CD4-positive, CD25-positive, alpha-beta regulatory T cell (primary cell): Measurements from ENCODE around the gene GALK1. TPM values are rescaled to one million over a fixed set of nuclear protein-coding genes. Genes with fewer than 3 reads are reported as not detected.

ENCODE experiments used
- ATAC-seq, 2 donors: fragments of 150-1000 bp; cut with Tn5 transposase; one replicate each; pipeline ENCODE4 v1.10.0; 2021; ENCODE audit warnings: low read depth in 2 of 2, moderate number of reproducible peaks in 2 of 2, moderate library complexity in 1 of 2
- DNase-seq, 3 donors: peaks; one replicate each; pipeline versions ENCODE4 v3.0.0 to v3.0.0-alpha.2; 2012 to 2022; ENCODE audit warnings: mixed read lengths in 1 of 3
- H3K27ac ChIP-seq: one replicate; pipeline ENCODE4 v1.7.0; 2013; ENCODE audit warnings: mild to moderate bottlenecking, low read length; ENCODE audit not compliant: insufficient read depth, poor library complexity, severe bottlenecking
- H3K27me3 ChIP-seq: one replicate; pipeline ENCODE4 v1.7.0; 2013; ENCODE audit warnings: low read length; ENCODE audit not compliant: control insufficient read depth, insufficient read depth
- H3K36me3 ChIP-seq: one replicate; pipeline ENCODE4 v1.7.0; 2013; ENCODE audit warnings: mild to moderate bottlenecking, low read length, moderate library complexity; ENCODE audit not compliant: control insufficient read depth, insufficient read depth
- H3K4me1 ChIP-seq: 2 replicates; pipeline ENCODE4 v1.7.0; 2013; ENCODE audit warnings: mild to moderate bottlenecking, low read length; ENCODE audit not compliant: insufficient read depth, control insufficient read depth, poor library complexity, severe bottlenecking
- H3K4me3 ChIP-seq: one replicate; pipeline ENCODE4 v1.7.0; 2013; ENCODE audit warnings: low read depth, mild to moderate bottlenecking, low read length, moderate library complexity
- H3K9me3 ChIP-seq, 2 experiments: 1 replicate in 1 of 2; 2 replicates in 1 of 2; pipeline ENCODE4 v1.7.0; 2013; ENCODE audit warnings: low read length in 2 of 2, mild to moderate bottlenecking in 1 of 2, moderate library complexity in 1 of 2; ENCODE audit not compliant: control insufficient read depth in 2 of 2
- H3K27ac Mint-ChIP-seq, 3 donors: one replicate each; pipeline ENCODE4 v1.8.0; 2020 to 2022; ENCODE audit warnings: mild to moderate bottlenecking in 3 of 3, mixed read lengths in 3 of 3, moderate library complexity in 2 of 3
- H3K27me3 Mint-ChIP-seq: one replicate; pipeline ENCODE4 v1.8.0; 2022; ENCODE audit warnings: mild to moderate bottlenecking, mixed read lengths
- H3K36me3 Mint-ChIP-seq: one replicate; pipeline ENCODE4 v1.8.0; 2020; ENCODE audit warnings: mixed read lengths
- H3K4me1 Mint-ChIP-seq, 4 donors: one replicate each; pipeline ENCODE4 v1.8.0; 2020 to 2022; ENCODE audit warnings: mixed read lengths in 4 of 4, mild to moderate bottlenecking in 1 of 4
- H3K4me3 Mint-ChIP-seq, 4 donors: one replicate each; pipeline ENCODE4 v1.8.0; 2020 to 2022; ENCODE audit warnings: mild to moderate bottlenecking in 4 of 4, mixed read lengths in 4 of 4, moderate library complexity in 3 of 4
- H3K9me3 Mint-ChIP-seq, 7 donors: one replicate each; pipeline ENCODE4 v1.8.0; 2020 to 2022; ENCODE audit warnings: mixed read lengths in 7 of 7, mild to moderate bottlenecking in 3 of 7, moderate library complexity in 2 of 7
- polyA plus RNA-seq, 4 donors: library from polyadenylated mRNA; unstranded; fragments of 300-500 nt; fragmentation: Illumina TruSeq; gene quantifications; one replicate each; pipeline ENCODE4 v1.2.3, GENCODE V29; 2021
- total RNA-seq: library from RNA; stranded (reverse); gene quantifications from one replicate; pipeline ENCODE4 v1.2.3, GENCODE V29; 2022

Gene GALK1
- total and polyA plus RNA-seq, 5 donors from 2014 or later, result 9.1 to 24.3 (median 19.6) TPM

DNA sequence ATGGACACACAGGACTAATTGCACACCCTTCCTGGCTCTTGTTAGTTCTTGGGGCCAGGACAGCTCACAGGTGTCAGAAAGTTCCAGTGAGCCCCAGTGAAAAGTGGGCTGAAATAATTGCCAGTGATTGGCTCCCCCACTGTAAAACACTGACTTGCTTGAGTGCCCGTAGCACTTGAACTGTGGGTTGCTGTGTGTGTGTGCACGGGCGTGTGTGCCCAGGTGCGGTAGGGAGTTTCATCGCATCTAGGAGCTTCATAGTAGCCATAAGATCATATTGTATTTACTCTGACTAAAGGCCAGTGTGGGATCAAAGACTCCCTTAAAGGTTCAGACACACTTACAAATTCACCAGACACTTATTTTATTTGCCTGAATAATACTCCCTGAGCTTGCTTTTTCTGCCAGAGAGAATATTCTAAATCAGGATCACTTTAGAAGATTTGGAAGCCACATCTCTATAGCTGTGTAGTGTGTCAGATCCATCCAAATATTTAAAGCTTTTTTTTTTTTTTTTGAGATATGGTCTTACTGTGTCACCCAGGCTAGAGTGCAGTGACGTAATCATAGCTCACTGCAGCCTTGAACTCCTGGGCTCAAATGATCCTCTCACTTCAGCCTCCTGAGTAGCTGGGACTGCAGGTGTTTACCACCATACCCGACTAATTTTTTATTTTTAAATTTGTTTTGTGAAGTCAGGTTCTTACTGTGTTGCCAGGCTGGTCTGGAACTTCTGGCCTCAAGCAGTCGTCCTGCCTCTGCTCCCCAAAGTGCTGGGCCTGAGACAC is 31.0 kb upstream of the GALK1 start:
- no peaks in the 10 kb centered on the region for H3K9me3 Mint-ChIP-seq
- H3K27ac ChIP-seq, result no peak overlapping the region
- H3K27me3 ChIP-seq, result no peaks in the 10 kb centered on the region
- peaks cover 37% of the 10 kb centered on the region for H3K36me3 ChIP-seq
- H3K27me3 Mint-ChIP-seq, result no peaks in the 10 kb centered on the region
- no peak for DNase-seq
- no peak overlapping the region for H3K4me3 ChIP-seq
- ATAC-seq, result no peak
- no peaks in the 10 kb centered on the region for H3K9me3 ChIP-seq
- peaks cover 30% of the 10 kb centered on the region for H3K36me3 Mint-ChIP-seq
- peaks cover 18 to 38% (median 23%) of the 10 kb centered on the region in 4 donors for H3K4me1 Mint-ChIP-seq
- no peak overlapping the region for H3K27ac Mint-ChIP-seq
- no peak overlapping the region for H3K4me3 Mint-ChIP-seq
- no peaks in the 10 kb centered on the region for H3K4me1 ChIP-seq

DNA sequence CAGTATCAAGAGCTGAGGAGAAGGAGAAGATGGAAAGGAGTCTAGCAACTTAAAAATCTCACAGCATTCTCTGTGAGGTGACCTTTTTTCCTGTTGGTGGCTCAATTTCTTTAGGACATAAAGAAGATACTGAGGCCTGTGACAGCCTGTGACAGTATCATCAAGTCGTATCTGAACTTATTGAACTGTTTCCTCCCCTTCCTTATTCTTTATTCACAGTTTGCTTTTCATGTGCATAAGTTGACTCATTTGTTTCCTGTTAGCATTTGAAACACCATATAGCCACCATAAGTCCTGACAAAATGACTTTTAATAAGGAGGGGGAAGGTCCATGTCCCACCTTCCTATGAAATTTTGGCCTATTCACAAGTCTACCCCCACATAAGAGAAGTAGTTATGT is 28.5 kb upstream of the GALK1 start:
- Histone ChIP-seq H3K4me1 (no peaks in the 10 kb centered on the region), H3K27me3 (no peaks in the 10 kb centered on the region), H3K36me3 (peaks cover 27% of the 10 kb centered on the region), H3K4me3 (no peak overlapping the region), H3K9me3 (no peaks in the 10 kb centered on the region), H3K27ac (no peak overlapping the region)
- Mint-ChIP-seq H3K9me3 (no peaks in the 10 kb centered on the region), H3K4me3 (no peak overlapping the region), H3K27ac (peak overlapping the region in 1 of 3 donors; percentile 62), H3K27me3 (no peaks in the 10 kb centered on the region), H3K36me3 (peaks cover 25% of the 10 kb centered on the region), H3K4me1 (peaks cover 20 to 42% (median 22%) of the 10 kb centered on the region in 4 donors)
- ATAC-seq, result no peak
- DNase-seq, result no peak

DNA sequence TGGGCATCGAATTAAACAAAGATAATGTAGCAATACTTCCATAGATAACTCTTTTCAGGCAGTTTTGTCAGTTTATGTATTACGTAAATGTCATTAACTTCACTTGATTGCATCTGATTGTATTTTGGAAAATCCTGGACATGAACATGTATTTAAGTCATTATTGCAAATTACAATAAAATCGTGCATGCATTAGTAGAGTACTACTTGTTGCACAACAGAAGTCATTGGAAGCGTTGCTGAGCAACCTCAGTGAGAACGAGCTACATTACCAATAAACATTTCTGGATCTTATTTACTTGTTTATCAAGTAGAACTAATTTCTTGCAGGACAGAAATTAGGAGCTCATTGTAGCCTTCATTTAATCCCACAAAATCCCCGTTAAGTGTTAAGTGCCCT is 26.3 kb upstream of the GALK1 start:
- H3K36me3 ChIP-seq, result peaks cover 18% of the 10 kb centered on the region
- Mint-ChIP-seq H3K9me3 (no peaks in the 10 kb centered on the region), H3K4me1 (peaks cover 21 to 53% (median 26%) of the 10 kb centered on the region in 4 donors), H3K36me3 (peaks cover 16% of the 10 kb centered on the region), H3K27ac (no peak overlapping the region), H3K27me3 (no peaks in the 10 kb centered on the region), H3K4me3 (peak overlapping the region in 1 of 4 donors; percentile 3)
- no peak overlapping the region for H3K27ac ChIP-seq
- DNase-seq (no peak), ATAC-seq (no peak)
- H3K9me3 ChIP-seq, result no peaks in the 10 kb centered on the region
- no peak overlapping the region for H3K4me3 ChIP-seq
- H3K4me1 ChIP-seq, result peaks cover 14% of the 10 kb centered on the region
- H3K27me3 ChIP-seq, result no peaks in the 10 kb centered on the region

DNA sequence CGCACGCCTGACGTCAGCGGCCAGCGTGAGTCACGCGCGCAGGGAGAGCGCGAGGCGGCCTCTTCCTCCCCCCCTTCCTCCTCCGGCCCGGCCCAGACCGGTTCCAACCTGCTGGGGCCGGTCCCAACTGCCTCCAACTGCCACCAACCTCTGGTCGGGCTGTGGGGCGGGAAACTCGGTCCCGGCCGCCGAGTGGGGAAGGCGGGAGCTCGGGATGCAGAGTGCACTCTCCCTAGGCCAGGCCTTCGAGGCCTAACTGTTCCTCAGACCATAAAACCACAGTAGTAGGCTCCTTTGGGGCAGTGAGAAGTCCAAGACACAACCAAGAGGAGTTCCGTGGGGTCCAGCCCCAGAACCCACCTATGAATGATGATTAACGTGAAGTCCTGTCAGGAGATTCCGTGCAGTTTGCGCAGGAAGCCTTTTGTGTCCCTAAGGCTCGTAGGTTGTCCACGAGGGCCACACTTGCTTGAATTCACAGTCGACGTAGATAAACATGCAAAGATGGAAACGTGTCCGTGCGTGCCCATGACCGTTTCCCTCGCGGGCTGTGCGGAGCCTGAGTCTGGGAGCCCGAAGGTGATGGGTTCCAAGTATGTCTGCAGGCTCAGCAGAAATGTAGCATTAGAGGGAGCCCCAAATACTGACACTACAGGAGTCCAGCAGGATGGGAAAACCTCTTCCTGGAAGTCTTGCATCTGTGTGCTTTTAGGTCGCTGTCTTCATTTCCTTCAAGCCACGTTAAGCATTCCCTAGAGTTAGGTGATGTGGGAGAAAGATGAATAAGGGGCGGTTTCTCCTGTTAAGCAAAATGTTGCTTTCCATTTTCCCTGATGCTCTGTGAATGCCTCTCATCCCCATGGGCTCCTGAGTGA is 20.3 kb upstream of the GALK1 start:
- DNase-seq, result peak in 2 of 3 donors; percentile 67 to 88

DNA sequence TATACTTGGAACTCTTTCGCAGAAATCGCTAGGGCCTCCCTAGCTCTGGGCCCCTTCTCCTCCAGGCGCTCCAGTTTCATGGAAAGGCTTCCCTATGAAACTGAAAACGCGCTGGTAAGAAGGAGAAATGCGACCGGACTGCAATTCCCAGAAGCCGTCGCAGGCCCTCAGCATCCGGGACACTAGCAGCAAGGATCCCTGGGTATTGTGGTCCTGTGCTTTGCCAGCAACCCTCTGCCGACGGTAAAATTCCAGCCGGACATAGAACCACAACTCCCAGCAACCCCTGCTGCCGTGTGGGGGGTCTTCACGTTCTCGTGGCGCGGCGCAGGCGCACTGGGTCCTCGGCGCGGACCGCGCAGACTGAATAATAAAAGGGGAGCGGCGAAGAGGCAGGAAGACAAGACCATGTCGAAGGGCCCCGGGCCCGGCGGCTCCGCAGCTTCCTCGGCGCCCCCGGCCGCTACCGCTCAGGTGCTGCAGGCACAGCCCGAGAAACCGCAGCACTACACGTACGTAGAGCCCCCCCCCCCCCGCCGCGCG is 19.6 kb upstream of the GALK1 start, which contains the start of gene UNK:
UNK (plus strand) TSS at position 334 of the 543 bp plus-strand sequence; CDS start at position 409, 75 bp downstream.
- H3K27ac ChIP-seq, result peak within 1 kb of the TSS; percentile 100
- peak; percentile 72 to 75 for ATAC-seq
- H3K4me3 ChIP-seq, result peak within 1 kb of the TSS; percentile 93
- H3K4me1 Mint-ChIP-seq, result peaks cover 13 to 60% (median 38%) of the 10 kb centered on the region in 4 donors
- peaks cover 8% of the 10 kb centered on the region for H3K27me3 Mint-ChIP-seq
- peak within 1 kb of the TSS; percentile 99 to 100 (median 100) for H3K27ac Mint-ChIP-seq
- peaks cover 0 to 3% (median 2%) of the 10 kb centered on the region in 7 donors for H3K9me3 Mint-ChIP-seq
- H3K4me3 Mint-ChIP-seq, result peak within 1 kb of the TSS; percentile 87 to 97 (median 96)
- DNase-seq, result peak; percentile 93 to 99 (median 97)
- no peaks in the 10 kb centered on the region for H3K36me3 ChIP-seq
- H3K36me3 Mint-ChIP-seq, result peaks cover 2% of the 10 kb centered on the region
- no peaks in the 10 kb centered on the region for H3K9me3 ChIP-seq
- H3K4me1 ChIP-seq, result peaks cover 57% of the 10 kb centered on the region
- no peaks in the 10 kb centered on the region for H3K27me3 ChIP-seq

More for the DNA sequence above, 20.3 kb upstream of the GALK1 start:
- peak overlapping the region; percentile 99 to 100 (median 100) for H3K27ac Mint-ChIP-seq
- peak overlapping the region; percentile 87 to 97 (median 96) for H3K4me3 Mint-ChIP-seq
- H3K4me3 ChIP-seq, result peak overlapping the region; percentile 91
- no peaks in the 10 kb centered on the region for H3K9me3 Mint-ChIP-seq
- H3K9me3 ChIP-seq, result no peaks in the 10 kb centered on the region
- H3K36me3 Mint-ChIP-seq, result no peaks in the 10 kb centered on the region
- H3K4me1 ChIP-seq, result peaks cover 53% of the 10 kb centered on the region
- H3K4me1 Mint-ChIP-seq, result peaks cover 7 to 55% (median 33%) of the 10 kb centered on the region in 4 donors
- no peaks in the 10 kb centered on the region for H3K27me3 ChIP-seq
- H3K27me3 Mint-ChIP-seq, result peaks cover 4% of the 10 kb centered on the region
- peak; percentile 72 to 73 for ATAC-seq
- no peaks in the 10 kb centered on the region for H3K36me3 ChIP-seq
- H3K27ac ChIP-seq, result peak overlapping the region; percentile 100

DNA sequence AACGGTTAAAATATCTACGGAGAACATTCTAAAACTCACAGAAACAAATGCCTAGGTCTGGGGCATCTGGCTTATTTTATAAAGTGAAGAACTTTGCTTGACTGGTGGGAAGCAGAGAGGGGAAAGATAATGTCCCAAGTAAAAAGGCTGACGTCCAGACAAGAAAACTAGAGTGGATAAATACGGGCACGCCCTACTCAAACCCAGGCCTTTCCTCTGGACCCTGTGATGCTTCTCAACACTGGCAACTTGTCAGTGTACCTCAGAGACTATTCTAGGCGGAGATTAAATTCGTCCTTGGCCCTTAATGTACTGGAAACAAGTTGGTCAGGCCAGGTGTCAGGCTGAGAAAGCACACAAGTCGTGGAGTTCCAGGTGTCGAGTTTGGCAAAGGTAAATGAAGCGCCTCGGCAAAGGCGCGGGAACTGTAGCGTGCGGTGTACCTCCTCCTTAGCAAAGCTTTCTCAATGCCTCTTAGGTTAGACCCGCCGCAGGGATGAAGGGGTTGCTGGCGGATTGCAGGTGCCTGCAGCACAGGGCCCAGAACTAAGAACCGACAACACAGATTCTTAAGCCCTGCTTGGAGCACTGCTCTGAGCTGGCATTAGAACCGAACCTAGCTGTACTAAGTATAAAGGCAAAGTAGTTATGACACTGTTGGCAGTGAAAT is 18.9 kb upstream of the GALK1 start:
- peak overlapping the region; percentile 100 for H3K27ac ChIP-seq
- peaks cover 57% of the 10 kb centered on the region for H3K4me1 ChIP-seq
- H3K36me3 Mint-ChIP-seq, result peaks cover 4% of the 10 kb centered on the region
- peak overlapping the region; percentile 99 to 100 (median 100) for H3K27ac Mint-ChIP-seq
- peak overlapping the region; percentile 93 for H3K4me3 ChIP-seq
- H3K9me3 ChIP-seq, result no peaks in the 10 kb centered on the region
- peaks cover 14 to 58% (median 39%) of the 10 kb centered on the region in 4 donors for H3K4me1 Mint-ChIP-seq
- no peaks in the 10 kb centered on the region for H3K27me3 ChIP-seq
- peaks cover under 1% of the 10 kb centered on the region for H3K36me3 ChIP-seq
- ATAC-seq (no peak), DNase-seq (no peak)
- peaks cover 10% of the 10 kb centered on the region for H3K27me3 Mint-ChIP-seq
- peak overlapping the region; percentile 87 to 97 (median 96) for H3K4me3 Mint-ChIP-seq
- peaks cover 0 to 3% (median 2%) of the 10 kb centered on the region in 7 donors for H3K9me3 Mint-ChIP-seq
